GM18499 (cell line): ENCODE results near the gene ARHGAP10.
"Not testable (repeated sequence)": the region's sequence is repeated elsewhere in the genome, so short reads cannot be mapped to it uniquely, and the experiment has no call there.

Source experiments
- ATAC-seq: cut with Tn5 transposase; IDR thresholded peaks from one replicate; pipeline ENCODE4 v1.9.1; 2021; ENCODE audit warnings: moderate number of reproducible peaks; ENCODE audit not compliant: insufficient read depth, unreplicated experiment

ARHGAP10 gene

GRCh38 chr4:147874109-147874508, 142.2 kb downstream of the ARHGAP10 start:
- ATAC-seq, result no peak

- no peak for ATAC-seq
These were observed 145.5 kb downstream of the ARHGAP10 start for GRCh38 chr4:147877308-147877771.

DNA sequence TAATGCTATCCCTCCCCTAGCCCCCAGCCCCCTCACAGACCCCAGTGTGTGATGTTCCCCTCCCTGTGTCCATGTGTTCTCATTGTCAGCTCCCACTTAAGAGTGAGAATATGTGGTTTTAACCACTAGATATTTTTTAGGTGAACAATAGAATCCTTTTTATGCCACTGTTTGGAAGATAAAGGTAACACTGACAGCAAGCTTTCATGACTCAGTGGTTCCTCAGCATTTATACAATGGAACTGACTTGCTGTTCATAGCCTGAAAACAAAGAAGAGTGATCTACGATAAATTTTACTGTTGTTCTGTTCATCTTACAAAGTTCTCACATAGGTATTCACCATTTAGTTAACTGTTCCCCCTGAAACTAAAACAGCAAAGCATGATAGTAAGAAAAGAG, 147.8 kb downstream of the ARHGAP10 start:
- no peak for ATAC-seq

- ATAC-seq, result no peak
These were observed 148.6 kb downstream of the ARHGAP10 start for GRCh38 chr4:147880511-147880910.

DNA sequence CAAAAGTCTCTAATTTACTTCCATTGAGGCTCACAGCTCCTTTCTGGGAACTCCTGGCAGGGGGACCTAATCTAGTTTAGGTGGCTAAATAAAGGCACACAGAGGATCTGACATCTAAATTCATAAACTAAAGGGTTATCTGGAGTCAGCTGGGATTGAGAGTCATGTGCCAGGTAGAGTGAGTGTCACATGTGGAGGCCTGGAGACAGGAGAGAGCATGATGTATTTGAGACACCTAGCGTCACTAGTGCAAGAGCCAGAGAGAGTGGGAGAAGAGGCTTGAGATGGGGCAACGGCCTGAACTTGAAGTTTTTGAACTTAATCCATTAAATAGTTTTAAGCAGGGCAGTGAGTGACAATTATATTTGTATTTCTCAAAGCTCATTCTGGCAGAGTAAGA, 152.6 kb downstream of the ARHGAP10 start:
- ATAC-seq, result no peak

DNA sequence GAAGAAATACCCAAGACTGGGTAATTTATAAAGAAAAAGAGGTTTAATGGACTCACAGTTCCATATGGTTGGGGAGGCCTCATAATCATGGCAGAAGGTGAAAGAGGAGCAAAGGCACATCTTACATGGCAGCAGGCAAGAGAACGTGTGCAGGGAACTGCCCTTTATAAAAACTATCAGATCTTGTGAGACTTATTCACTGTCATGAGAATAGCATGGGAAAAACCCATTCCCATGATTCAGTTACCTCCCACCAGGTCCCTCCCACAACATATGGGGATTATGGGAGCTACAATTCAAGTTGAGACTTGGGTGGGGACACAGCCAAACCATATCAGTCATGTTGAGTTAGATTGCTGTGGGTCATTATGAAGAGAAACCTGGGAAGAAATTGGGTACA, 153.3 kb downstream of the ARHGAP10 start:
- not testable (repeated sequence) for ATAC-seq

GRCh38 chr4:147891476-147892115, 159.7 kb downstream of the ARHGAP10 start:
- no peak for ATAC-seq

DNA sequence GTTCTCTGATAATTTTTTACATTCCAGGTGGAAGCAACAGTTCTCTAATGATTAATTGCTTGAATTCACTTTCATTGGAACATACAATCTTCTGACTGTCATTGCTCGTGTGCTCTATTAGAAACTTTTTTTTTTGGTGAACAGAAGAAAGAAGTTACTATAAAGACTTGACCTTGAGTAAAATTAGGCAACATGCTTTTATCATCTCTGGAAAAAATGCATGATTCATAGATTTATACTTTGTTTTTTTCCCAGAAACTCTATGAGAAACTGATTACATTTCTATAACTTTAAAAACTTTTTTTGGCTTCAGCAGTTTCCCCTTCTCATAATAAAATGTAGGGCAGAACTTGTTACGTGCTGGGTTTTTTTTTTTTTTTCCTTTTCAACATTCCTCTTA, 167.6 kb downstream of the ARHGAP10 start:
- ATAC-seq, result no peak

DNA sequence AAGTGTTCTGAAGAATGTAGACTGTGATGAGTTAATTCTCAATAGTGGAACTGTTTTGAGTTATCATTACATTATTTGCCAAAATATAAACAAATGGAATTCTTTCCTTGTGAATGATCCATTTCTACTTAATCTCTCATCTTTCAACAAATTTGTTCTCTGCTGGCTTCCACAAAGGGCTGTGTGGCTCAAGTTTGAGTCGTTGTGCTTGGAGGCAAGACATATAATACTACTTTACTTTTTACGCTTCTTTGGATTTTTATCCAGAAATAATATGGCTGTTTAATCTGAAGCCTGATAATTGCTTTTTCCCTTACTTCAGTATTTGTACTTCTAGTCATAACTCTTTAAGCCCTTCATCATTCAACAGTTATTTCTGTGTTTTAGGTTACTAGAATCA, 169.5 kb downstream of the ARHGAP10 start:
- no peak for ATAC-seq

DNA sequence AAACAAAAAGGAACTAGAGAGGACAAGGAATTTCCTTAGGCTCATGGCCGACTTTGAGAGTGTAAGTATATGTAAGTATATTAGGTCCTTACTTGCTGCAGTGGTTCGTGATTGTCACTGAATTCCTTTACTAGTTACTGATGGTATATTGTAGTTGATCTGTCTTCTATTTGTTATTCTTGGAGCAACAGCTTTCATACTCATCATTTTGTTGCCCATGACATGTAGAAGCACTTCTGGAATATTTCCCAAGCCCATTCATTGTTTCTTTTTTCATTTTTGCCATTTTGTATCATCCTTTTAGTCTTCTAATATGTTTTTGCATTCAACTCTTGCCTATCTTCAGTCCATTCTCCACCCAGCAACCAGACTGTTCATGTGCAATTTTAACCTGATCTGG, 170.0 kb downstream of the ARHGAP10 start:
- ATAC-seq, result no peak

DNA sequence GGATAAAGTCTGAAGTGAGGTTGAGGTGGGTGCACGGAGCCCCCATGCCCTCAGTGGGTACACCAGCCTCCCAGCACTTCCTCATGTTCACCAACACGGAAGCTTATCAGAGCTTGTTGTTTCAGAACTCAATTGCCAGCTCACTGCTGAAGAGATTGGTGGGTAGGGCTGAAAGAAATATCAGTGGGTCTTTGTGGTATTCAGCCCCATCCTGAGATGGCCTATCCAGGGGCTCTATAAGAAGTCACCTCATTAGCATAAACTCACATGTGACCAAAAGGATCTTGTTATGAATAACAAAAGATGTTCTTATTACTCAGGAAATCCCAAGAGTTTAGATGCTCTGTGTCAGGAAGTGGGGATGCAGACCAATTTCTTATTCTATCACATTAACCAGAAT, 177.3 kb downstream of the ARHGAP10 start:
- ATAC-seq, result no peak

- ATAC-seq, result no peak
These were observed 178.4 kb downstream of the ARHGAP10 start for GRCh38 chr4:147910315-147910714.

DNA sequence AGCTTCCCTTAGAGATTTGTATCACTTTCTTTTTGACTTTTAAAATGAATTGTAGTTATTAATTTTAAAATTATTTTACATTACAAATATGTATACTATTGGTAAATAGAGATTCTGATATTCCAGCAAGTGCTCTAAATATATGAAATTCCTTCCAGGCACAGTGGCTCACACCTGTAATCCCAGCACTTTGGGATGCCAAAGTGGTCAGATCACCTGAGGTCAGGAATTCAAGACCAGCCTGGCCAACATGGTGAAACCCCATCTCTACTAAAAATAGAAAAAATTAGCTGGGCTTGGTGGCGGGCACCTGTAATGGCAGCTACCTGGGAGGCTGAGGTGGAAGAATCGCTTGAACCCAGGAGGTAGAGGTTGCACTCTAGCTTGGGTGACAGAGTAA, 180.2 kb downstream of the ARHGAP10 start:
- ATAC-seq, result not testable (repeated sequence)

DNA sequence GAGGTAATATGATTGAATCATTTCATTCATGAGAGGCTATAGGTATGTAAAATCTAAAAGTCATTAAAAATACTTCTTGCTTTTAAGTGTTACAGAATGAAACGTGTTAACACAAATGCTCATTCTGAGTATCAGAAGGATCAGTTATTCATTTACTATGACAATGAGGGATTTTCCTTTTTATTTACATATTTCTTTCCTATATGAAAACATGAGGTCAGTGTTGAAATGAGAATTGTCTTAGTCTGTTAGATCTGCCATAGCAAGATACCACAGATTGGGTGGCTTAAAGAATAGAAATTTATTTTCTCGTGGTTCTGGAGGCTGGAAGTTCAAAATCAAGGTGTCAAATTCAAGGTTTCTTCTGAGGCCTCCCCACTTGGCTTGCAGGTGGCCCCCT, 181.2 kb downstream of the ARHGAP10 start:
- no peak for ATAC-seq

GRCh38 chr4:147916351-147916750, 184.5 kb downstream of the ARHGAP10 start:
- ATAC-seq, result no peak

DNA sequence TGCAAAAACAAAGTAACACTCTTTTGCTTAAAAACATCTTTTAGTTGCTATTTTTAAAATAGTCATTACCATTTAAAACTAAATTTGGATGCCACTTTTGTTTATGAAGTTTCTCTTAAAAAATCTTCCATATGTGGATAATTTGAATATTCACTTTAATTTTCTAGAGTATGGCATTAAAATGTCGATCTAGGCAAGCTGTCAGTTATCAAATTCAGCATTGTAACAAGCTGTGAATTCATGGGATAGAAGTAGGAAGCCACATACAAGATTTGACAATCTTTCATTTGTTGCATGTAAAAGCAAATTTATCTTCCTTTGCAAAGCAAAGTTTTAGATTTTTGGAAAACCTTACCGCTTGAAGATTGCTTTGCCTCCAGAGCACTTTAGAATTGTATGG, 191.5 kb downstream of the ARHGAP10 start:
- no peak for ATAC-seq

- no peak for ATAC-seq
These were observed 192.0 kb downstream of the ARHGAP10 start for GRCh38 chr4:147923854-147924253.

GRCh38 chr4:147924604-147925412, 192.9 kb downstream of the ARHGAP10 start:
- no peak for ATAC-seq

GRCh38 chr4:147927377-147928137, 195.7 kb downstream of the ARHGAP10 start:
- no peak for ATAC-seq

- ATAC-seq, result no peak
These were observed 196.5 kb downstream of the ARHGAP10 start for GRCh38 chr4:147928400-147928799.

DNA sequence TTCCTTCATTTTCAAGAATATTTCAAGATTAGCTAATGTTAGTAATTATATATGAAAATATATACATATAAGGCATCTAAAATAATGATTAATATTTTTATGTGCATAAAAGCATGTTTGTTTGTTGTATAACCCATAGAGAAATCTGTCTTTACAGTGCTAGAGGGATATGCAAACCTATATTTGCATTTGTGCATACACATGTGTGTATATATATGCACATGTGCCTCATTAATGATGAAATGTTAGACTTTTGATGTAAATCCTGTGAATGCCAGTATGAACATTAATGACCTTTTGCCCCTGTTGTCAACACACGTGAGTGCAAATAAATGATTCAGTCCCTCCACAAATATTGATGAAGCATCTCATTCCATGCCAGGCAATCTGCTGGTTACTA, 197.9 kb downstream of the ARHGAP10 start:
- ATAC-seq, result no peak
